GM10248 (cell line): ENCODE results near the gene SNX5.

Experiments used
- CTCF ChIA-PET: fragments of 300-600 bp; sonication (Branson Sonifier 250); formaldehyde crosslinking; extraction: SDS; loops from one replicate; lab custom pipeline; 2021; ENCODE audit warnings: antibody characterized with exemption; lab: Yijun Ruan, JAX
- POLR2A ChIA-PET: fragments of 350-650 bp; sonication (Branson Sonifier 250); formaldehyde crosslinking; extraction: SDS; loops from one replicate; lab custom pipeline; 2020; ENCODE audit warnings: antibody characterized with exemption; lab: Yijun Ruan, JAX
- DNase-seq: peaks from one replicate; pipeline ENCODE4 v3.0.0; 2012; ENCODE audit errors: extremely low spot score
- CTCF ChIP-seq: IDR thresholded peaks from 2 replicates; pipeline ENCODE4 v1.5.1; 2012; ENCODE audit warnings: mild to moderate bottlenecking, low read depth; ENCODE audit errors: extremely low read depth, missing control alignments, control extremely low read depth

Gene SNX5

GRCh38 chr20:17928633-17929311 lies 39.8 kb downstream of the SNX5 start:
- CTCF ChIA-PET = interaction anchor here (0.9 to 3.4 kb wide), 2 partner anchors 10 to 27 kb away, joined by 3 to 22 read pairs; no protein-coding TSS in a partner anchor

GRCh38 chr20:17928211-17928611 lies 40.4 kb downstream of the SNX5 start:
- no peak for TF ChIP-seq CTCF
- CTCF ChIA-PET = interaction anchor here (3.4 kb wide), 1 partner anchor 10 kb away, joined by 22 read pairs; no protein-coding TSS in a partner anchor
- no peak for DNase-seq
- POLR2A ChIA-PET = no interaction called here

More at GRCh38 chr20:17928633-17929311, 39.8 kb downstream of the SNX5 start:
- no peak for TF ChIP-seq CTCF
- no peak for DNase-seq
- POLR2A ChIA-PET = no interaction called here

GRCh38 chr20:17925940-17926300 lies 42.7 kb downstream of the SNX5 start:
- DNase-seq = no peak
- ChIA-PET CTCF (interaction anchor here (1.3 to 1.9 kb wide), 2 partner anchors 13 to 28 kb away, joined by 4 to 6 read pairs; no protein-coding TSS in a partner anchor), POLR2A (no interaction called here)
- TF ChIP-seq CTCF = no peak

GRCh38 chr20:17925141-17925939 lies 43.3 kb downstream of the SNX5 start:
- CTCF ChIA-PET = interaction anchor here (0.8 to 1.9 kb wide), 3 partner anchors 13 to 14 kb away, joined by 3 to 6 read pairs (median 3); no protein-coding TSS in a partner anchor
- POLR2A ChIA-PET = no interaction called here
- DNase-seq = no peak
- TF ChIP-seq CTCF = no peak

GRCh38 chr20:17921774-17922173 lies 46.8 kb downstream of the SNX5 start:
- no peak for TF ChIP-seq CTCF
- ChIA-PET CTCF (no interaction called here), POLR2A (no interaction called here)
- DNase-seq = no peak

- POLR2A ChIA-PET = no interaction called here
These were observed 49.4 kb downstream of the SNX5 start for GRCh38 chr20:17919149-17919548.

More at GRCh38 chr20:17919149-17919548, 49.4 kb downstream of the SNX5 start:
- no peak for DNase-seq
- no peak for TF ChIP-seq CTCF
- CTCF ChIA-PET = interaction anchor here (0.9 to 1.3 kb wide), 2 partner anchors 13 to 19 kb away, joined by 3 read pairs; no protein-coding TSS in a partner anchor
